Stimulated activated CD4-positive, alpha-beta T cell treated with anti-CD3 and anti-CD28 coated beads, Interleukin-2, amount 100 ng/mL, for 4 hours (primary cell): ENCODE measurements around the gene TTF1.

Experiments used
- DNase-seq: peaks from one replicate; pipeline ENCODE4 v3.0.0-alpha.2; 2020; ENCODE audit warnings: low read depth

TTF1 gene

GRCh38 chr9:132406554-132407122, at the start of gene TTF1:
TTF1 (minus strand) TSS chr9:132406840; CDS start chr9:132402821, 4,019 bp downstream.
- DNase-seq = peak; percentile 92

GRCh38 chr9:132456241-132456640, 49.6 kb upstream of the TTF1 start:
- no peak for DNase-seq

GRCh38 chr9:132451276-132451675, 44.6 kb upstream of the TTF1 start:
- no peak for DNase-seq

- DNase-seq = no peak
Observed at GRCh38 chr9:132447902-132448301, 41.3 kb upstream of the TTF1 start.

GRCh38 chr9:132447346-132447745, 40.7 kb upstream of the TTF1 start:
- no peak for DNase-seq

GRCh38 chr9:132446887-132447286, 40.2 kb upstream of the TTF1 start:
- DNase-seq = no peak

- no peak for DNase-seq
Observed at GRCh38 chr9:132443951-132444607, 37.4 kb upstream of the TTF1 start.

- DNase-seq = no peak
Observed at GRCh38 chr9:132441404-132441803, 34.8 kb upstream of the TTF1 start.

GRCh38 chr9:132440735-132441134, 34.1 kb upstream of the TTF1 start:
- DNase-seq = no peak

GRCh38 chr9:132439153-132439552, 32.5 kb upstream of the TTF1 start:
- no peak for DNase-seq

GRCh38 chr9:132434881-132435280, 28.2 kb upstream of the TTF1 start:
- no peak for DNase-seq

- DNase-seq = no peak
Observed at GRCh38 chr9:132430998-132431397, 24.4 kb upstream of the TTF1 start.

- DNase-seq = no peak
Observed at GRCh38 chr9:132426639-132427414, 20.2 kb upstream of the TTF1 start.

GRCh38 chr9:132425675-132426062, 19.0 kb upstream of the TTF1 start:
- DNase-seq = no peak

- no peak for DNase-seq
Observed at GRCh38 chr9:132424857-132425674, 18.4 kb upstream of the TTF1 start.

GRCh38 chr9:132423503-132423902, 16.9 kb upstream of the TTF1 start:
- DNase-seq = no peak

GRCh38 chr9:132422574-132422973, 15.9 kb upstream of the TTF1 start:
- no peak for DNase-seq

- no peak for DNase-seq
Observed at GRCh38 chr9:132418726-132419363, 12.2 kb upstream of the TTF1 start.

GRCh38 chr9:132415181-132415580, 8.5 kb upstream of the TTF1 start:
- no peak for DNase-seq

GRCh38 chr9:132414731-132415130, 8.1 kb upstream of the TTF1 start:
- no peak for DNase-seq

GRCh38 chr9:132413926-132414325, 7.3 kb upstream of the TTF1 start:
- DNase-seq = no peak

- DNase-seq = no peak
Observed at GRCh38 chr9:132412089-132412488, 5.4 kb upstream of the TTF1 start.
